AG10803 (cell line): ENCODE data around the gene ARHGAP33.

Experiments
- DNase-seq: peaks from one replicate; pipeline ENCODE4 v3.0.0; 2010; ENCODE audit warnings: low read depth
- H3K4me3 ChIP-seq: 2 replicates; pipeline ENCODE4 v1.5.1; 2011; ENCODE audit warnings: mild to moderate bottlenecking, low read length, control low read depth
- TF ChIP-seq, protein P1 (sequence below): conservative IDR thresholded peaks from 2 replicates; pipeline ENCODE4 v1.5.1; 2011; ENCODE audit warnings: mild to moderate bottlenecking, low read length, control low read depth, inconsistent platforms

Gene ARHGAP33

DNA sequence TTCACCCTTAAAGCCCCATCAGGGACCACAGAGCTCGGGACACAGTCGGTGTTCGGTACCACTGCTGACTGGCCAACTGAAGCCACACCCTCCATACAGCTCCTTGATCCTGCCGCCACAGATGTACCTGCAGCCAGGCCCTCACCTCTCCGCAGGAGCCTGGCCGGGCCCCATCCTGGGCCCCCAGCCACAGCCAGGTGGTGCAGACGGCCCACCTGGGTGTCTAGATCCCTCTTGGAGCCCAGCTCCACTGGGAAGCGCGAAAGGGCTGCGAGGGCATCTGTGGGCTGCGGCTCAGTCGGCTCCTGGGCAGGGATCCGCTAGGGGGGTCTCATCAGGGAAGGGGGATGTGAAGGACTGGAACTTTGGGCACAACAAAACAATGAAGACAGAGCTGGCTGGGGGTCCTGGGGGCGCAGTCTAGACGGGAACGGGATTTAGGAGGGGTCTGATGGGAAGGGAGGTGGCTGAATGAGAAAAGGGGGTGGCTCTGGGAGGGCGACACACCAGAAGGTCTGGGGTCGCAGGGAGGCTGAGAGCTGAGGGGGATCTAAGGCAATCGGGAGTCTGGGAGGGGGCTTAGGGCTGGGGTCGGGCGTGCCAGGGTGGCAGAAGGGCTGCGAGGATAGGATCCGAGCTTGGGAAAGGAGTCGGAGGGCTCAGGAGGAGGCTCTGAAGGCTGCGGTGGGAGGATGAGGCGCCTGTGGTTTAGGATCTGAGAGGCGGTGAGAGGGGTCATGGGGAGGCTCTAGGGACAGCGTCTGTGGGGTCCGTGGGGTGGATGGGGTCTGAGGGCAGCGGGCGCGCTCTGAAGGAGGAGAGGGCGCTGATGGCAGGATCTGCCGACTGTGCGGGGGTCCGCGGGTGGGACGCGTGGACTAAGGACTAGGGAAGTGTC, 21.5 kb downstream of the ARHGAP33 start:
- DNase-seq, result no peak
- no peak overlapping the region for H3K4me3 ChIP-seq
- TF ChIP-seq, protein P1, sequence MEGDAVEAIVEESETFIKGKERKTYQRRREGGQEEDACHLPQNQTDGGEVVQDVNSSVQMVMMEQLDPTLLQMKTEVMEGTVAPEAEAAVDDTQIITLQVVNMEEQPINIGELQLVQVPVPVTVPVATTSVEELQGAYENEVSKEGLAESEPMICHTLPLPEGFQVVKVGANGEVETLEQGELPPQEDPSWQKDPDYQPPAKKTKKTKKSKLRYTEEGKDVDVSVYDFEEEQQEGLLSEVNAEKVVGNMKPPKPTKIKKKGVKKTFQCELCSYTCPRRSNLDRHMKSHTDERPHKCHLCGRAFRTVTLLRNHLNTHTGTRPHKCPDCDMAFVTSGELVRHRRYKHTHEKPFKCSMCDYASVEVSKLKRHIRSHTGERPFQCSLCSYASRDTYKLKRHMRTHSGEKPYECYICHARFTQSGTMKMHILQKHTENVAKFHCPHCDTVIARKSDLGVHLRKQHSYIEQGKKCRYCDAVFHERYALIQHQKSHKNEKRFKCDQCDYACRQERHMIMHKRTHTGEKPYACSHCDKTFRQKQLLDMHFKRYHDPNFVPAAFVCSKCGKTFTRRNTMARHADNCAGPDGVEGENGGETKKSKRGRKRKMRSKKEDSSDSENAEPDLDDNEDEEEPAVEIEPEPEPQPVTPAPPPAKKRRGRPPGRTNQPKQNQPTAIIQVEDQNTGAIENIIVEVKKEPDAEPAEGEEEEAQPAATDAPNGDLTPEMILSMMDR, result no peak

DNA sequence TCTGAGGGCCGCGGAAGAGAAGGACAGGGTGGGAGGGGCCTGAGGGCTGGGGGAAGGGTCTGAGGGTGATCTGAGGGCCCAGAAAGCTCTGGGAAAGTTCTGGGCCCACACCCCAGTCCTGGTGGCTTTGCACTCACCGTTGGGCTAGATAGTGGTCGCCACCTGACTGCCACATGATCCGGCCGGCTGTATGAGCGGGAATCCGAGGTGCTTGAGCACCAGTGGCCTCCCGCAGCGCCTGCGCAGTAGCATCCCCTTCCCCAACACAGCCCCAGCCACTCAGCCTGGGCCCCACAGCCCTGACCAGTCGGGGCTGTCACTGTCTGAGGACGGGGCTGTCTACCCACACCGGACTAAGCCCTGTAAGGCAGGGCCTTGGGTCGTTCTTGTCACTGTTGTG, 22.3 kb downstream of the ARHGAP33 start:
- no peak overlapping the region for H3K4me3 ChIP-seq
- no peak for DNase-seq
- TF ChIP-seq, protein P1, result no peak

DNA sequence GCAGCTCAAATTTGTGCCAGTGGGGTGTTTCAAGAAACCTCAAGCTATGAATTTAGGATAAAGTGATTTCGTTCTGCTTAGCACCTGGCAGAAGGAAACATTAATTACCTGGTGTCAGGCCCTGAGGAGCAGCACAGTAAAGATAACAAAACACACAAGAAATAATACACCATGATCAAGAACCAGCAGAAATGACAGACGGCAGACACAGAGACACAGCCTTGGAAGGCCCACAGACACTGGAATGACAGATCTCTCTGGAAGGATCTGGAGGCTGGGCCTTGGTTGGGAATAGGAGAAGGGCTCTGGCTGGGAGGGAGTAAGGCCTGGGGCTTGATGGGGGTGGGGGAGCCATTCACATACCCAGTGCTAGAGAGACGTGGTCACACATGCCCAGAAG, 26.5 kb downstream of the ARHGAP33 start:
- DNase-seq, result no peak
- TF ChIP-seq, protein P1, result no peak
- H3K4me3 ChIP-seq, result no peak overlapping the region

DNA sequence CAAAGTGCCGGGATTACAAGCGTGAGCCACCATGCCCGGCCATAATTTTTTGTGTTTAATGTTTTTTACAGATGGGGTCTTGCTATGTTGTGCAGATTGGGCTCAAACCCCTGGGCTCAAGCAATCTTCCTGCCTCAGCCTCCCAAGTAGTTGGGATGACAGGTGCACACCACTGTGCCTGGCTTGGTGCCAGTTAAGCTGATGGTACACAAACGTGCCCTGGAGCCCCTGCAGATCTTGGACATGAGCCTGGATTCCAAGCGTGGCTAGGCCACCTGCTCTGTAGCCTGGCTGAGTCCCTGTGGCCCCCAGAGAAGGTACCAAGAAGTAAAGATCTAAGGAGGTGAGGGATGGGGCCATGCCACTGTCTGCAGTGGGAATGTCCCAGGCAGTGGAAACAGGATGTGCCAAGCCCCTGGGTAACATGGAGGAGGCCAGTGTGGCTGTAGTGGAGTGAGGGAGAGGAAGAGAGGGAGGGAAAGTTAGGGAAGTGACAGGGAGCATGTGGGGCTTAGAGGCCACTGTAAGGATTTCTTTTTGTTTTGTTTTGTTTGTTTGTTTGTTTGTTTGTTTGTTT, 30.2 kb downstream of the ARHGAP33 start:
- no peak overlapping the region for H3K4me3 ChIP-seq
- TF ChIP-seq, protein P1, result no peak
- no peak for DNase-seq

DNA sequence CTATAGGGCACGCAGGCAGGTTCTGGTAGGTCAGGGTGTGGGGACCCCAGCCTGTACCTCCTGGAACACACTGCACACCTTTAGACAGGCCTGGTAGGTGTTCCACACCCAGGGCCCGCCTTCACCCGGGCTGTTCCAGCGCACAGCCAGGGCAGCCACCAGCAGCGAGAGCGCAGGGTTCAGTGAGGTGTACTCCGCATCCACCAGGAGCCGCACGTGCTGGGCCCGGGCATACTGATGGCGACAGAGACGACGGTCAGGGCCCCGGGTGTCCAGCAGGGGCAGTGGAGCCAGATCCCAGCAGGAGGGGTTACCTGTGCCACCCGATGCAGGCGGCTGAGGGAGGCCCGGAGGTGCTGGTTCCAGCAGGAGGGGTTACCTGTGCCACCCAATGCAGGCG, 31.2 kb downstream of the ARHGAP33 start:
- TF ChIP-seq, protein P1, result no peak
- no peak for DNase-seq
- no peak overlapping the region for H3K4me3 ChIP-seq

DNA sequence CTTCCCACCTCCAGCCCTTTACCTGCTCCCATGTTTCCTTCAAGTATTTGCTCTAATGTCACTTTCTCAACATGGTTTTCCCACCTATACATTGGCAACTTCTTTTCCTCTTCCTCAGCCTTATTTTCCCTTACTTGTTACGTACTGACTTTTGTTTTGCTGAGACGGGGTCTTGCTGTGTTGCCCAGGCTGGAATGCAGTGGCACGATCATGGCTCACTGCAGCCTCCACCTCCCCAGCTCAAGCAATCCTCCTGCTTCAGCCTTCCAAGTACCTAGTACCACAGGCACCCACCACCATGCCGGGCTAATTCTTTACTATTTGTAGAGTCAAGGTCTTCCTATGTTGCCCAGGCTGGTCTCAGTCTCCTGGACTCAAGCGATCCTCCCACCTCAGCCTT, 32.3 kb downstream of the ARHGAP33 start:
- no peak for DNase-seq
- TF ChIP-seq, protein P1, result no peak
- no peak overlapping the region for H3K4me3 ChIP-seq
